Endothelial cell of umbilical vein (primary cell): Measurements from ENCODE around the gene CHMP4B.

ENCODE experiments used
- CTCF ChIP-seq, 2 donors: IDR thresholded peaks; 1 replicate in 1 of 2; 2 replicates in 1 of 2; pipeline ENCODE4 v1.5.1; 2011; ENCODE audit warnings: low read length in 2 of 2, mild to moderate bottlenecking in 2 of 2, moderate library complexity in 2 of 2, control low read depth in 1 of 2, inconsistent platforms in 1 of 2, low read depth in 1 of 2; ENCODE audit not compliant: insufficient read depth in 1 of 2; ENCODE audit errors: extremely low read depth in 1 of 2
- EZH2 ChIP-seq: IDR thresholded peaks from 2 replicates; pipeline ENCODE4 v1.6.1; 2012; ENCODE audit warnings: borderline replicate concordance, low read depth, mild to moderate bottlenecking, moderate library complexity, low read length, inconsistent platforms; ENCODE audit not compliant: severe bottlenecking
- POLR2AphosphoS5 ChIP-seq: IDR thresholded peaks from 2 replicates; pipeline ENCODE4 v1.6.1; 2012; ENCODE audit warnings: low read depth, mild to moderate bottlenecking, control low read depth, low read length, moderate library complexity; ENCODE audit not compliant: insufficient read depth

DNA sequence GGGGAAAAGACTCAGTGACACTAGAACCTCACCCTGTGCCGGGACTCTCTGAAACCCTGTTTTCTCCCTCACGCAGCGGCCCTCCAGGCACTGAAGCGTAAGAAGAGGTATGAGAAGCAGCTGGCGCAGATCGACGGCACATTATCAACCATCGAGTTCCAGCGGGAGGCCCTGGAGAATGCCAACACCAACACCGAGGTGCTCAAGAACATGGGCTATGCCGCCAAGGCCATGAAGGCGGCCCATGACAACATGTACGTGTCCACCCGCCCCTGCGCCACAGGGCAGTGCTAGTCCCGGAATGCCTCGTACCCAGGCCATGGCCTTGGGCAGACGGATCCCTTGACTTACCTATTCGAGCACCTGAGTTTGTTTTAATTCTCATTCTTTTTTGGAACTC, 37.2 kb downstream of the CHMP4B start:
- TF ChIP-seq CTCF (IDR thresholded peaks at IDR 0.05; ENCODE audit: extremely low read depth in 1 of 2, insufficient read depth in 1 of 2, low read depth in 1 of 2, low read length in 2 of 2) = no peak
- TF ChIP-seq EZH2 = no peak
- TF ChIP-seq POLR2AphosphoS5 = no peak
